Neural progenitor cell (in vitro differentiated cells): ENCODE results near the gene ARPP21. TPM values are rescaled to one million over a fixed set of nuclear protein-coding genes. Genes with fewer than 3 reads are reported as not detected.
A peak's percentile ranks its signal among the peaks of the same experiment; 100 is the strongest.

ENCODE experiments used
- DNase-seq: peaks from one replicate; pipeline ENCODE4 v3.0.0-alpha.2; 2016; ENCODE audit warnings: low spot score
- H2AFZ ChIP-seq: fragments of 200-600 bp; sonication (generic); replicated peaks from 2 replicates; pipeline ENCODE4 v1.6.1; 2016; ENCODE audit warnings: antibody characterized with exemption
- H3F3A ChIP-seq: fragments of 200-600 bp; sonication (generic); 2 replicates; pipeline ENCODE4 v1.6.1; 2016; ENCODE audit warnings: antibody characterized with exemption, low read depth
- H3K27ac ChIP-seq: fragments of 200-600 bp; sonication (generic); 2 replicates; pipeline ENCODE4 v1.5.1; 2016; ENCODE audit warnings: mild to moderate bottlenecking
- H3K27me3 ChIP-seq: fragments of 200-600 bp; sonication (generic); 2 replicates; pipeline ENCODE4 v1.6.1; 2016; ENCODE audit warnings: mild to moderate bottlenecking, moderate library complexity
- H3K36me3 ChIP-seq: fragments of 200-600 bp; sonication (generic); 2 replicates; pipeline ENCODE4 v1.5.1; 2016
- H3K4me1 ChIP-seq: fragments of 200-600 bp; sonication (generic); 2 replicates; pipeline ENCODE4 v1.6.1; 2016; ENCODE audit warnings: mixed run types
- H3K4me2 ChIP-seq: fragments of 200-600 bp; sonication (generic); 2 replicates; pipeline ENCODE4 v1.6.1; 2016
- H3K4me3 ChIP-seq: fragments of 200-600 bp; sonication (generic); 2 replicates; pipeline ENCODE4 v1.5.1; 2016
- H3K79me2 ChIP-seq: fragments of 200-600 bp; sonication (generic); 2 replicates; pipeline ENCODE4 v1.6.1; 2016; ENCODE audit warnings: low read depth
- H3K9ac ChIP-seq: fragments of 200-600 bp; sonication (generic); 2 replicates; pipeline ENCODE4 v1.6.1; 2016
- H3K9me3 ChIP-seq: fragments of 200-600 bp; sonication (generic); 2 replicates; pipeline ENCODE4 v1.5.1; 2016; ENCODE audit warnings: low read depth
- H4K20me1 ChIP-seq: fragments of 200-600 bp; sonication (generic); 2 replicates; pipeline ENCODE4 v1.6.1; 2016; ENCODE audit warnings: low read depth
- H3K27ac Mint-ChIP-seq: 3 replicates; pipeline ENCODE4 v1.8.0; 2021; ENCODE audit warnings: mixed read lengths
- H3K27me3 Mint-ChIP-seq: 2 replicates; pipeline ENCODE4 v1.8.0; 2022; ENCODE audit warnings: low read depth, mild to moderate bottlenecking, inconsistent platforms, moderate library complexity, mixed read lengths; ENCODE audit not compliant: insufficient read depth
- H3K36me3 Mint-ChIP-seq: 3 replicates; pipeline ENCODE4 v1.8.0; 2021; ENCODE audit warnings: mixed read lengths
- H3K4me1 Mint-ChIP-seq: 3 replicates; pipeline ENCODE4 v1.8.0; 2021; ENCODE audit warnings: mixed read lengths
- H3K4me3 Mint-ChIP-seq: 3 replicates; pipeline ENCODE4 v1.8.0; 2021; ENCODE audit warnings: mild to moderate bottlenecking, moderate library complexity, mixed read lengths
- H3K9me3 Mint-ChIP-seq: 3 replicates; pipeline ENCODE4 v1.8.0; 2020; ENCODE audit warnings: mixed read lengths
- CTCF ChIP-seq: fragments of 200-600 bp; sonication (generic); IDR thresholded peaks from 2 replicates; pipeline ENCODE4 v1.5.1; 2017; ENCODE audit warnings: antibody characterized with exemption, mild to moderate bottlenecking
- EZH2 ChIP-seq: fragments of 200-600 bp; sonication (generic); IDR thresholded peaks from 2 replicates; pipeline ENCODE4 v1.6.1; 2017; ENCODE audit warnings: antibody characterized with exemption, mild to moderate bottlenecking, moderate library complexity
- EZH2phosphoT487 ChIP-seq: fragments of 200-600 bp; sonication (generic); IDR thresholded peaks from 2 replicates; pipeline ENCODE4 v1.6.1; 2017; ENCODE audit warnings: antibody characterized with exemption
- total RNA-seq: library from RNA; depleted of rRNA; stranded (reverse); fragments of >200 nt; gene quantifications from 2 replicates; pipeline ENCODE4 v1.2.3, GENCODE V29; 2015; ENCODE audit warnings: low replicate concordance

The ARPP21 gene
- total RNA-seq, 1 donor from 2014 or later: not detected

GRCh38 chr3:35737080-35737479, 97.8 kb downstream of the ARPP21 start:
- no peaks in the 10 kb centered on the region for H3K79me2 ChIP-seq
- H3K9me3 ChIP-seq: no peaks in the 10 kb centered on the region
- Mint-ChIP-seq H3K9me3 (no peaks in the 10 kb centered on the region), H3K4me1 (peaks cover 26% of the 10 kb centered on the region), H3K36me3 (no peaks in the 10 kb centered on the region), H3K4me3 (no peak overlapping the region), H3K27ac (no peak overlapping the region), H3K27me3 (peaks cover 5% of the 10 kb centered on the region)
- TF ChIP-seq EZH2phosphoT487 (no peak), EZH2 (no peak), CTCF (no peak)
- H3K4me1 ChIP-seq: peaks cover 5% of the 10 kb centered on the region
- H3K9ac ChIP-seq: no peak overlapping the region
- H3K4me2 ChIP-seq: no peak overlapping the region
- H4K20me1 ChIP-seq: no peaks in the 10 kb centered on the region
- no peak overlapping the region for H3K27ac ChIP-seq
- no peak overlapping the region for H3K4me3 ChIP-seq
- no peak overlapping the region for H2AFZ ChIP-seq
- no peaks in the 10 kb centered on the region for H3K36me3 ChIP-seq
- H3F3A ChIP-seq: no peaks in the 10 kb centered on the region
- peaks cover 12% of the 10 kb centered on the region for H3K27me3 ChIP-seq
- no peak for DNase-seq

- Mint-ChIP-seq H3K4me1 (peaks cover 26% of the 10 kb centered on the region), H3K27me3 (peaks cover 5% of the 10 kb centered on the region), H3K4me3 (no peak overlapping the region), H3K36me3 (no peaks in the 10 kb centered on the region), H3K9me3 (no peaks in the 10 kb centered on the region), H3K27ac (no peak overlapping the region)
- Histone ChIP-seq H3K4me1 (peaks cover 5% of the 10 kb centered on the region), H3K27ac (no peak overlapping the region), H3K9me3 (no peaks in the 10 kb centered on the region), H2AFZ (no peak overlapping the region), H3K4me2 (no peak overlapping the region), H3K36me3 (no peaks in the 10 kb centered on the region), H3K79me2 (no peaks in the 10 kb centered on the region), H3F3A (no peaks in the 10 kb centered on the region), H3K27me3 (peaks cover 13% of the 10 kb centered on the region), H4K20me1 (no peaks in the 10 kb centered on the region), H3K4me3 (no peak overlapping the region), H3K9ac (no peak overlapping the region)
- DNase-seq: no peak
- no peak for TF ChIP-seq EZH2
- no peak for TF ChIP-seq CTCF
- TF ChIP-seq EZH2phosphoT487: no peak
Measured at GRCh38 chr3:35737527-35737926, 98.2 kb downstream of the ARPP21 start.

- Histone ChIP-seq H3K27me3 (peaks cover 17% of the 10 kb centered on the region), H3K4me3 (no peak overlapping the region), H3K36me3 (no peaks in the 10 kb centered on the region), H4K20me1 (no peaks in the 10 kb centered on the region), H3K9ac (no peak overlapping the region), H3F3A (no peaks in the 10 kb centered on the region), H3K79me2 (no peaks in the 10 kb centered on the region), H3K27ac (no peak overlapping the region), H3K4me2 (no peak overlapping the region), H3K9me3 (no peaks in the 10 kb centered on the region), H3K4me1 (peaks cover 5% of the 10 kb centered on the region), H2AFZ (no peak overlapping the region)
- Mint-ChIP-seq H3K36me3 (no peaks in the 10 kb centered on the region), H3K27ac (peak overlapping the region; percentile 44), H3K4me3 (no peak overlapping the region), H3K9me3 (no peaks in the 10 kb centered on the region), H3K27me3 (peaks cover 5% of the 10 kb centered on the region), H3K4me1 (peaks cover 26% of the 10 kb centered on the region)
- no peak for DNase-seq
- TF ChIP-seq EZH2 (no peak), CTCF (no peak), EZH2phosphoT487 (no peak)
Measured at GRCh38 chr3:35737934-35738706, 98.8 kb downstream of the ARPP21 start.
